AG04450 (cell line): ENCODE results near the gene CALML6. TPM values are rescaled to one million over a fixed set of nuclear protein-coding genes. Genes with fewer than 3 reads are reported as not detected.

ENCODE experiments used
- CTCF ChIA-PET: fragments of 300-600, 350-600 bp; formaldehyde crosslinking; extraction: SDS; loops from one replicate; lab custom pipeline; 2022; ENCODE audit warnings: antibody characterized with exemption, inconsistent platforms; lab: Charles Lee
- POLR2A ChIA-PET: fragments of 350-600 bp; formaldehyde crosslinking; extraction: SDS; loops from one replicate; lab custom pipeline; 2021; ENCODE audit warnings: antibody characterized with exemption, inconsistent platforms; lab: Yijun Ruan, JAX
- DNase-seq: peaks from one replicate; pipeline ENCODE4 v3.0.0-alpha.2; 2011; ENCODE audit warnings: low read depth, low spot score
- H3K27ac ChIP-seq: one replicate; pipeline ENCODE4 v1.5.1; 2012; ENCODE audit warnings: low read depth, low read length, control low read depth
- H3K27me3 ChIP-seq: one replicate; pipeline ENCODE4 v1.6.0; 2012; ENCODE audit warnings: low read length; ENCODE audit not compliant: control insufficient read depth, insufficient read depth
- H3K4me3 ChIP-seq: 2 replicates; pipeline ENCODE4 v1.5.1; 2011; ENCODE audit warnings: mild to moderate bottlenecking, low read depth, low read length, control low read depth
- H3K9me3 ChIP-seq: 2 replicates; pipeline ENCODE4 v1.5.1; 2012; ENCODE audit warnings: low read length; ENCODE audit not compliant: control insufficient read depth, insufficient read depth
- CTCF ChIP-seq: IDR thresholded peaks from 2 replicates; pipeline ENCODE4 v1.5.1; 2011; ENCODE audit warnings: low read depth, low read length, control low read depth, inconsistent platforms
- polyA plus RNA-seq: library from polyadenylated mRNA; depleted of rRNA; stranded (reverse); fragments of >200 nt; gene quantifications from 2 replicates; pipeline ENCODE4 v1.2.3, GENCODE V29; 2011; rRNA removed

The CALML6 gene
- polyA plus RNA-seq, 1 experiment: 0.21 TPM

- CTCF ChIA-PET: no interaction called here
- Histone ChIP-seq H3K9me3 (peaks cover 11% of the 10 kb centered on the region; the same call in 1 of the 2 replicates), H3K4me3 (no peak overlapping the region), H3K27me3 (peaks cover 20% of the 10 kb centered on the region), H3K27ac (no peak overlapping the region)
- POLR2A ChIA-PET: no interaction called here
- TF ChIP-seq CTCF: no peak
- DNase-seq: no peak
These were observed 50.5 kb downstream of the CALML6 start for GRCh38 chr1:1965546-1965945.

- POLR2A ChIA-PET: no interaction called here
- Histone ChIP-seq H3K9me3 (peaks cover 17% of the 10 kb centered on the region; the same call in 1 of the 2 replicates), H3K27ac (no peak overlapping the region), H3K4me3 (no peak overlapping the region), H3K27me3 (peaks cover 14% of the 10 kb centered on the region)
- TF ChIP-seq CTCF: no peak
- DNase-seq: no peak
- CTCF ChIA-PET: no interaction called here
These were observed 51.1 kb downstream of the CALML6 start for GRCh38 chr1:1966071-1966740.

Other genes starting within 250 kb of the CALML6 start
- 30.5 and 36.4 TPM in 2 replicates for gene SLC35E2B, start 222.5 kb upstream of the CALML6 start, polyA plus RNA-seq
- 6.0 and 10.6 TPM in 2 replicates for gene CDK11A, start 190.9 kb upstream of the CALML6 start, polyA plus RNA-seq
- 37.8 and 39.8 TPM in 2 replicates for gene NADK, start 136.8 kb upstream of the CALML6 start, polyA plus RNA-seq
- gene GNB1, start 24.2 kb upstream of the CALML6 start, polyA plus RNA-seq: 400 and 437 TPM in 2 replicates
- 0.30 and 0.53 TPM in 2 replicates for gene TMEM52, start 4.0 kb downstream of the CALML6 start, polyA plus RNA-seq
- gene CFAP74, start 88.5 kb downstream of the CALML6 start, polyA plus RNA-seq: not detected in 2 replicates
- not detected in 2 replicates for gene GABRD, start 104.1 kb downstream of the CALML6 start, polyA plus RNA-seq
- gene PRKCZ, start 135.2 kb downstream of the CALML6 start, polyA plus RNA-seq: 3.0 and 4.0 TPM in 2 replicates